Common myeloid progenitor, CD34-positive (primary cell): ENCODE measurements around the gene TAF4B.
"Not testable (repeated sequence)": the region's sequence is repeated elsewhere in the genome, so short reads cannot be mapped to it uniquely, and the experiment has no call there.

ENCODE experiments used
- CTCF ChIA-PET: fragments of 350-600 bp; sonication (Branson Sonifier 250); formaldehyde crosslinking; loops from one replicate; lab custom pipeline; 2021; ENCODE audit warnings: antibody characterized with exemption; lab: Charles Lee
- POLR2A ChIA-PET: fragments of 350-600 bp; sonication (Branson Sonifier 250); formaldehyde crosslinking; loops from one replicate; lab custom pipeline; 2021; ENCODE audit warnings: antibody characterized with exemption; lab: Charles Lee
- DNase-seq, 3 donors: peaks; one replicate each; pipeline versions ENCODE4 v3.0.0 to v3.0.0-alpha.2; 2013
- H3K27ac ChIP-seq, 2 experiments: 1 replicate in 1 of 2; 2 replicates in 1 of 2; pipeline ENCODE4 v1.7.0; 2013; ENCODE audit warnings: inconsistent platforms in 2 of 2, low read length in 2 of 2, mild to moderate bottlenecking in 2 of 2, low read depth in 1 of 2, moderate library complexity in 1 of 2; ENCODE audit not compliant: severe bottlenecking in 2 of 2, insufficient read depth in 1 of 2, poor library complexity in 1 of 2
- H3K27me3 ChIP-seq, 5 experiments: replicated peaks in 2 of 5; 1 replicate in 3 of 5; 2 replicates in 2 of 5; pipeline versions ENCODE4 v1.6.1 to v1.7.0; 2013; ENCODE audit warnings: low read length in 4 of 5, mild to moderate bottlenecking in 2 of 5, moderate library complexity in 2 of 5, inconsistent platforms in 1 of 5; ENCODE audit not compliant: insufficient read depth in 5 of 5, control insufficient read depth in 4 of 5
- H3K36me3 ChIP-seq, 4 experiments: 1 replicate in 2 of 4; 2 replicates in 2 of 4; pipeline versions ENCODE4 v1.6.1 to v1.7.0; 2013; ENCODE audit warnings: low read length in 3 of 4, control low read depth in 1 of 4, mild to moderate bottlenecking in 1 of 4; ENCODE audit not compliant: control insufficient read depth in 4 of 4, insufficient read depth in 4 of 4
- H3K4me1 ChIP-seq, 4 experiments: 1 replicate in 3 of 4; 2 replicates in 1 of 4; pipeline versions ENCODE4 v1.6.1 to v1.7.1; 2013; ENCODE audit warnings: low read length in 3 of 4, mild to moderate bottlenecking in 3 of 4, control low read depth in 1 of 4, inconsistent platforms in 1 of 4, moderate library complexity in 1 of 4; ENCODE audit not compliant: control insufficient read depth in 4 of 4, insufficient read depth in 4 of 4; ENCODE audit errors: control extremely low read depth in 1 of 4
- H3K4me3 ChIP-seq, 7 experiments: 1 replicate in 4 of 7; 2 replicates in 3 of 7; pipeline versions ENCODE4 v1.5.1 to v1.7.0; 2013; ENCODE audit warnings: mild to moderate bottlenecking in 7 of 7, low read length in 6 of 7, moderate library complexity in 6 of 7, inconsistent platforms in 2 of 7, low read depth in 2 of 7, control low read depth in 1 of 7; ENCODE audit not compliant: insufficient read depth in 4 of 7, control insufficient read depth in 1 of 7; ENCODE audit errors: extremely low read depth in 1 of 7
- H3K9me3 ChIP-seq, 5 experiments: 1 replicate in 4 of 5; 2 replicates in 1 of 5; pipeline versions ENCODE4 v1.6.1 to v1.7.1; 2013; ENCODE audit warnings: low read length in 4 of 5, mild to moderate bottlenecking in 2 of 5, inconsistent platforms in 1 of 5, low read depth in 1 of 5, moderate library complexity in 1 of 5; ENCODE audit not compliant: control insufficient read depth in 4 of 5, insufficient read depth in 2 of 5; ENCODE audit errors: control extremely low read depth in 1 of 5
- WGBS: methylation state at CpG from one replicate; pipeline ENCODE4 v1.1.5; 2013; ENCODE audit not compliant: insufficient coverage; 5-methylcytosine and 5-hydroxymethylcytosine counted together

Gene TAF4B

GRCh38 chr18:26429535-26430226 lies 203.4 kb downstream of the TAF4B start:
- WGBS = 100% methylated on average over 2 of the region's 5 CpGs
- no peak overlapping the region for H3K4me3 ChIP-seq
- no peaks in the 10 kb centered on the region for H3K36me3 ChIP-seq
- CTCF ChIA-PET = no interaction called here
- no peaks in the 10 kb centered on the region for H3K4me1 ChIP-seq
- DNase-seq = no peak
- POLR2A ChIA-PET = no interaction called here
- H3K27me3 ChIP-seq = no peaks in the 10 kb centered on the region
- no peak overlapping the region for H3K27ac ChIP-seq
- H3K9me3 ChIP-seq = no peaks in the 10 kb centered on the region

GRCh38 chr18:26432651-26433424 lies 206.6 kb downstream of the TAF4B start:
- H3K27ac ChIP-seq = no peak overlapping the region
- H3K9me3 ChIP-seq = no peaks in the 10 kb centered on the region
- no peak overlapping the region for H3K4me3 ChIP-seq
- 91% methylated on average over 4 of the region's 5 CpGs for WGBS
- CTCF ChIA-PET = no interaction called here
- no peaks in the 10 kb centered on the region for H3K4me1 ChIP-seq
- H3K36me3 ChIP-seq = no peaks in the 10 kb centered on the region
- DNase-seq = no peak
- POLR2A ChIA-PET = no interaction called here
- H3K27me3 ChIP-seq = peaks cover 0 to 6% (median 0%) of the 10 kb centered on the region in 5 experiments

DNA sequence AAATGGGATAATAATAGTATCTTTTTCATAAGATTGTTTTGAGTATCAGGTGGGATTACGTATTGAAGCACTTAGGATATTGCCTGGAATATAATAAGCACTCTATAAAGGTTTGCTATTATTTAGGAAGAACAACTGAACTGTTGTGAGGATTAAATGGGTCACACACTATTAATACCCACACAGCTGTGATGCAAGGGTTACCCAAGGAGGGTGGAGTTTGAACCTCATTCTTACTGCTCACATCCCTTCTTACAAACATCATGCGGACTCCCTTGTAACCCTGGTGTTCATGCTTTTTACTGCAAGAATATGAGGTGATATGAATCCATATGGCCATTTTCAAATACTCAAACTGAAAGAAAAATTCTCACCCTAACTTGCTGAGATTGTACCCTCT lies 208.6 kb downstream of the TAF4B start:
- no CpG with 5 or more reads among the region's 2 CpGs for WGBS
- H3K36me3 ChIP-seq = no peaks in the 10 kb centered on the region
- ChIA-PET POLR2A (no interaction called here), CTCF (no interaction called here)
- no peak overlapping the region for H3K27ac ChIP-seq
- no peak for DNase-seq
- no peaks in the 10 kb centered on the region for H3K9me3 ChIP-seq
- no peak overlapping the region for H3K4me3 ChIP-seq
- H3K4me1 ChIP-seq = no peaks in the 10 kb centered on the region
- peaks cover 0 to 6% (median 0%) of the 10 kb centered on the region in 5 experiments for H3K27me3 ChIP-seq

- H3K4me3 ChIP-seq = no peak overlapping the region
- no peak for DNase-seq
- POLR2A ChIA-PET = no interaction called here
- H3K27me3 ChIP-seq = peaks cover 0 to 6% (median 2%) of the 10 kb centered on the region in 5 experiments
- WGBS = 95% methylated on average over 7 of the region's 8 CpGs
- no peaks in the 10 kb centered on the region for H3K9me3 ChIP-seq
- H3K4me1 ChIP-seq = no peaks in the 10 kb centered on the region
- CTCF ChIA-PET = no interaction called here
- no peaks in the 10 kb centered on the region for H3K36me3 ChIP-seq
- no peak overlapping the region for H3K27ac ChIP-seq
Measured at GRCh38 chr18:26435415-26436095, 209.3 kb downstream of the TAF4B start.

DNA sequence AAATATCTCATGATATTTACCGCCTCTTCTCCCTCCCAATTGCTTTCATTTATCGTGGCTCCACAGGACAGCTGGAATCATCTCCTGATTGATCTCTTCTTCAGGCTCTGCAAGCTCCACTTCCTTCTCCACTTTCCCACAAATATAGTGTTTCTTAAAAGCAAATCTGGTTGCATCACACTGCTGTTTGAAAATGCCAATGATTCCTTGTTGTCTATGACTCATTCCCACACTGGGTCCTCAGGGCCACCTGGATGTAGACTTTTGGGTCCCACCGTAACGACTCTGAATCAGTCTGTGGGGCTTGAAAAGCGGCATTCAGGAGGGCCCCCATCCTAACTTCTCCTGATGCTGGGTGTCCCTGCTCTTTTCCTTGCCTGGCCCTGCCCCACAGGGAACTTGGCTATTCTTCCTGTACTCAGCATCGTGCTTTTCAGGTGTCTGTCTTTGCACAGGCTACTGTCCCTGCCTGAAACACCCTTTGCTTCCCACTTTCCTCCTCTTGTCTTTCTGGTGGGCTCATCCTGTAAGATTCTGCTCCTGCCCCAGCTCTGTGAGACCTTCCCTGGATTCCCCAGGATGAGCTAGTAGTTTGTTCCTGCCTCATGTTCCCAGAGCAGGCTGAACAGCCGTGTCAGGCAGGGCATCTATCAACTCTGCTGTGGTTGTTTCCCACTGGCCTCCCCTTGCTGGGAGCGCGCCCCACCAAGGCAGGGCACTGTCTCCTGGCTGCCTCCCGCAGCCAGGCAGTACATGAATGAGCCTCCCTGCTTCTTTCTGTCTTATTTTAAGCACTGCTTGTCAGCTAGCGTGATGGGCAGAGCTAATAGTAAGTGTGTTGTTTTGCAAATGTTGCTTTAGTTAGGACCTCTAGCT lies 210.2 kb downstream of the TAF4B start:
- Histone ChIP-seq H3K36me3 (no peaks in the 10 kb centered on the region), H3K27me3 (peaks cover 0 to 6% (median 2%) of the 10 kb centered on the region in 5 experiments), H3K9me3 (no peaks in the 10 kb centered on the region), H3K4me3 (no peak overlapping the region), H3K27ac (no peak overlapping the region), H3K4me1 (no peaks in the 10 kb centered on the region)
- ChIA-PET POLR2A (no interaction called here), CTCF (no interaction called here)
- 96% methylated on average over 9 of the region's 11 CpGs for WGBS
- no peak for DNase-seq

- H3K4me1 ChIP-seq, H3K27ac ChIP-seq, DNase-seq, H3K36me3 ChIP-seq, CTCF ChIA-PET, H3K4me3 ChIP-seq, H3K27me3 ChIP-seq, POLR2A ChIA-PET, H3K9me3 ChIP-seq: not testable (repeated sequence)
- WGBS = no CpG with 5 or more reads among the region's 3 CpGs
Measured at GRCh38 chr18:26437634-26438033, 211.4 kb downstream of the TAF4B start.
